ENCODE data around the gene ATG12. TPM values are rescaled to one million over a fixed set of nuclear protein-coding genes. Genes with fewer than 3 reads are reported as not detected.
"Not testable (repeated sequence)": the region's sequence is repeated elsewhere in the genome, so short reads cannot be mapped to it uniquely, and the experiment has no call there.

The ATG12 gene
- polyA plus RNA-seq (2013, experiment 1 of 2): 39.3 TPM
- 39.2 TPM for polyA plus RNA-seq (2013, experiment 2 of 2)

- no CpG with 5 or more reads among the region's 65 CpGs for WGBS (ENCODE audit: extremely low coverage, insufficient coverage, low lambda C conversion rate)
- peak within 1 kb of the TSS; percentile 80 for H3K27ac ChIP-seq (ENCODE audit: low read depth, low read length)
- H3K18ac ChIP-seq (ENCODE audit: low read length): peak within 1 kb of the TSS; percentile 89
- peak within 1 kb of the TSS; percentile 96 for H3K9ac ChIP-seq (ENCODE audit: low read length)
- H3K56ac ChIP-seq (ENCODE audit: low read length): peak within 1 kb of the TSS; percentile 98
- H3K79me2 ChIP-seq (ENCODE audit: control insufficient read depth, insufficient read depth, low read length): peaks cover 31% of the 10 kb centered on the region
- peak within 1 kb of the TSS; percentile 94 for H3K4me3 ChIP-seq (ENCODE audit: low read length)
- peak within 1 kb of the TSS; percentile 100 for H3K4me2 ChIP-seq (ENCODE audit: low read length)
- peaks cover 2% of the 10 kb centered on the region for H3K4me1 ChIP-seq (ENCODE audit: control insufficient read depth, low read depth, low read length)
- H3K4ac ChIP-seq (ENCODE audit: low read depth, low read length): no peak within 1 kb of the TSS
- H2BK15ac ChIP-seq (replicated peaks; ENCODE audit: low read depth): no peak within 1 kb of the TSS
- H3K23ac ChIP-seq (ENCODE audit: low read length): peak within 1 kb of the TSS; percentile 36
- no peaks in the 10 kb centered on the region for H3K27me3 ChIP-seq (ENCODE audit: insufficient read depth, low read length, poor library complexity)
- peak within 1 kb of the TSS; percentile 99 for H2BK5ac ChIP-seq (ENCODE audit: low read length)
- no peak within 1 kb of the TSS for H4K8ac ChIP-seq (ENCODE audit: low read depth, low read length)
- H3K79me1 ChIP-seq (ENCODE audit: low read length): peaks cover 7% of the 10 kb centered on the region
- peak; percentile 97 for DNase-seq
- H2AK5ac ChIP-seq (ENCODE audit: low read length): no peak within 1 kb of the TSS
- H2BK120ac ChIP-seq (ENCODE audit: low read depth, low read length): peak within 1 kb of the TSS; percentile 31
- no peak within 1 kb of the TSS for H4K5ac ChIP-seq (ENCODE audit: low read length)
- no peaks in the 10 kb centered on the region for H3K36me3 ChIP-seq (ENCODE audit: control insufficient read depth, insufficient read depth, low read length)
Measured at GRCh38 chr5:115841382-115842088, at the start of gene ATG12, which contains the start of gene AP3S1. ATG12 (minus strand) TSS chr5:115841565; CDS start chr5:115841552, 13 bp downstream. AP3S1 (plus strand) TSS chr5:115841935; CDS start chr5:115842038, 103 bp downstream.

DNA sequence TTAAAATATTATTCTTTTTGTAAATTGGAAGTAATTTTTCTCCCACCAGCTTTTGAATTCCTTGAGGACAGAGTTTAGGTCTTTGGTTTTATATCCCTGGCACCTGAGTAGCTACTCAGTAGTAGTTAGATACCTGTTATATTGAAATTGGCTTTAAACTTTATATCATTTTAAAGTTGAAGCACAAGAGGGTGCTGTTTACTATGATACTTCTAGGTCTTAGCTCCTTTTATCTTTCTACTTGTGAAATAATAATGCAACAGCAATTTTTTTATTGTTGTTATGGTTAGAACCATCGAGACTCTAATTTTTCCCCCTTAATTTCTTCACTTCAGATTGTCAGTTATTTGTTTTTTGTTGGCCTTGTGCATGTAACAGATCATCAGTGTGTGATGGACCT lies 46.7 kb upstream of the ATG12 start:
- Histone ChIP-seq H3K36me3 (ENCODE audit: control insufficient read depth, insufficient read depth, low read length) (no peaks in the 10 kb centered on the region), H3K27ac (ENCODE audit: low read depth, low read length) (no peak overlapping the region), H2AK5ac (ENCODE audit: low read length) (no peak overlapping the region), H3K4ac (ENCODE audit: low read depth, low read length) (no peak overlapping the region), H3K23ac (ENCODE audit: low read length) (no peak overlapping the region), H2BK15ac (replicated peaks; ENCODE audit: low read depth) (no peak overlapping the region), H4K8ac (ENCODE audit: low read depth, low read length) (no peak overlapping the region), H3K27me3 (ENCODE audit: insufficient read depth, low read length, poor library complexity) (no peaks in the 10 kb centered on the region), H3K79me1 (ENCODE audit: low read length) (no peaks in the 10 kb centered on the region), H3K79me2 (ENCODE audit: control insufficient read depth, insufficient read depth, low read length) (no peaks in the 10 kb centered on the region), H3K4me3 (ENCODE audit: low read length) (no peak overlapping the region), H3K4me2 (ENCODE audit: low read length) (no peak overlapping the region), H2BK120ac (ENCODE audit: low read depth, low read length) (no peak overlapping the region), H3K4me1 (ENCODE audit: control insufficient read depth, low read depth, low read length) (no peaks in the 10 kb centered on the region), H2BK5ac (ENCODE audit: low read length) (no peak overlapping the region), H3K18ac (ENCODE audit: low read length) (no peak overlapping the region), H4K5ac (ENCODE audit: low read length) (no peak overlapping the region), H3K9ac (ENCODE audit: low read length) (no peak overlapping the region), H3K56ac (ENCODE audit: low read length) (no peak overlapping the region)
- DNase-seq: no peak
- no CpG with 5 or more reads among the region's 1 CpG for WGBS (ENCODE audit: extremely low coverage, insufficient coverage, low lambda C conversion rate)

- H3K27ac ChIP-seq (ENCODE audit: low read depth, low read length); H3K27me3 ChIP-seq (ENCODE audit: insufficient read depth, low read length, poor library complexity); H3K4me1 ChIP-seq (ENCODE audit: control insufficient read depth, low read depth, low read length); H2AK5ac ChIP-seq (ENCODE audit: low read length); H3K9ac ChIP-seq (ENCODE audit: low read length); H2BK15ac ChIP-seq (replicated peaks; ENCODE audit: low read depth); DNase-seq; H3K79me2 ChIP-seq (ENCODE audit: control insufficient read depth, insufficient read depth, low read length); H3K18ac ChIP-seq (ENCODE audit: low read length); H3K79me1 ChIP-seq (ENCODE audit: low read length); H3K23ac ChIP-seq (ENCODE audit: low read length); H3K36me3 ChIP-seq (ENCODE audit: control insufficient read depth, insufficient read depth, low read length); H3K4me2 ChIP-seq (ENCODE audit: low read length); H3K4ac ChIP-seq (ENCODE audit: low read depth, low read length); H4K5ac ChIP-seq (ENCODE audit: low read length); H3K56ac ChIP-seq (ENCODE audit: low read length); H2BK120ac ChIP-seq (ENCODE audit: low read depth, low read length); H4K8ac ChIP-seq (ENCODE audit: low read depth, low read length); H3K4me3 ChIP-seq (ENCODE audit: low read length); H2BK5ac ChIP-seq (ENCODE audit: low read length): not testable (repeated sequence)
- WGBS (ENCODE audit: extremely low coverage, insufficient coverage, low lambda C conversion rate): no CpG with 5 or more reads among the region's 3 CpGs
Measured at GRCh38 chr5:115885208-115885607, 43.8 kb upstream of the ATG12 start.

DNA sequence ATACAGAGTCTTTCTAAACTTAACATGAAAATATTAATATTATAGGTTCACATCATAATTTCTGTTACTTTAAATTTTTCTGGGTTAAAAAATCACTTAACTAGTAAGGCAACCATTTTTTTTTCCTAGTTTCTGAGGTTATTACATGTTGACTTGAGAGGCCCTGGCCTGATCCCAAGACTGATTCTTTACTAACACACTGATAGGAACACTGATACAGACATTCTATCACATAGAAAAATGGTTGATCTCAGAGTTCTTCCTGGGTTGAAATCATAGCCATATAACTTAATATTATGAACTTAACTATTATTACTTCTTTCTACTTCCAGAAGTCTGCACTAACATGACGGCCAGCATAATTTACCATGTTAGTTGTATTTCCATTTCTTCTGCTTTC lies 43.3 kb upstream of the ATG12 start:
- H4K8ac ChIP-seq (ENCODE audit: low read depth, low read length): no peak overlapping the region
- no peak overlapping the region for H3K56ac ChIP-seq (ENCODE audit: low read length)
- WGBS (ENCODE audit: extremely low coverage, insufficient coverage, low lambda C conversion rate): no CpG with 5 or more reads among the region's 1 CpG
- H2AK5ac ChIP-seq (ENCODE audit: low read length): no peak overlapping the region
- no peak overlapping the region for H3K23ac ChIP-seq (ENCODE audit: low read length)
- H3K18ac ChIP-seq (ENCODE audit: low read length): no peak overlapping the region
- H2BK120ac ChIP-seq (ENCODE audit: low read depth, low read length): no peak overlapping the region
- no peaks in the 10 kb centered on the region for H3K36me3 ChIP-seq (ENCODE audit: control insufficient read depth, insufficient read depth, low read length)
- no peak overlapping the region for H2BK5ac ChIP-seq (ENCODE audit: low read length)
- H3K4me1 ChIP-seq (ENCODE audit: control insufficient read depth, low read depth, low read length): no peaks in the 10 kb centered on the region
- H3K4me2 ChIP-seq (ENCODE audit: low read length): no peak overlapping the region
- no peaks in the 10 kb centered on the region for H3K79me1 ChIP-seq (ENCODE audit: low read length)
- no peak overlapping the region for H3K27ac ChIP-seq (ENCODE audit: low read depth, low read length)
- H3K4ac ChIP-seq (ENCODE audit: low read depth, low read length): no peak overlapping the region
- H3K9ac ChIP-seq (ENCODE audit: low read length): no peak overlapping the region
- no peak overlapping the region for H4K5ac ChIP-seq (ENCODE audit: low read length)
- H3K79me2 ChIP-seq (ENCODE audit: control insufficient read depth, insufficient read depth, low read length): no peaks in the 10 kb centered on the region
- DNase-seq: no peak
- H2BK15ac ChIP-seq (replicated peaks; ENCODE audit: low read depth): no peak overlapping the region
- H3K4me3 ChIP-seq (ENCODE audit: low read length): no peak overlapping the region
- H3K27me3 ChIP-seq (ENCODE audit: insufficient read depth, low read length, poor library complexity): no peaks in the 10 kb centered on the region

GRCh38 chr5:115882434-115882833 lies 41.1 kb upstream of the ATG12 start:
- H2BK5ac ChIP-seq (ENCODE audit: low read length); H4K8ac ChIP-seq (ENCODE audit: low read depth, low read length); H3K4me1 ChIP-seq (ENCODE audit: control insufficient read depth, low read depth, low read length); H3K18ac ChIP-seq (ENCODE audit: low read length); H4K5ac ChIP-seq (ENCODE audit: low read length); H3K4me2 ChIP-seq (ENCODE audit: low read length); H3K27me3 ChIP-seq (ENCODE audit: insufficient read depth, low read length, poor library complexity); H3K79me1 ChIP-seq (ENCODE audit: low read length); DNase-seq; H3K36me3 ChIP-seq (ENCODE audit: control insufficient read depth, insufficient read depth, low read length); H2BK120ac ChIP-seq (ENCODE audit: low read depth, low read length); H3K79me2 ChIP-seq (ENCODE audit: control insufficient read depth, insufficient read depth, low read length); H3K4ac ChIP-seq (ENCODE audit: low read depth, low read length); H3K23ac ChIP-seq (ENCODE audit: low read length); H3K9ac ChIP-seq (ENCODE audit: low read length); H3K4me3 ChIP-seq (ENCODE audit: low read length); H2AK5ac ChIP-seq (ENCODE audit: low read length); H3K27ac ChIP-seq (ENCODE audit: low read depth, low read length); H3K56ac ChIP-seq (ENCODE audit: low read length); H2BK15ac ChIP-seq (replicated peaks; ENCODE audit: low read depth): not testable (repeated sequence)
- WGBS (ENCODE audit: extremely low coverage, insufficient coverage, low lambda C conversion rate): no CpG with 5 or more reads among the region's 8 CpGs

DNA sequence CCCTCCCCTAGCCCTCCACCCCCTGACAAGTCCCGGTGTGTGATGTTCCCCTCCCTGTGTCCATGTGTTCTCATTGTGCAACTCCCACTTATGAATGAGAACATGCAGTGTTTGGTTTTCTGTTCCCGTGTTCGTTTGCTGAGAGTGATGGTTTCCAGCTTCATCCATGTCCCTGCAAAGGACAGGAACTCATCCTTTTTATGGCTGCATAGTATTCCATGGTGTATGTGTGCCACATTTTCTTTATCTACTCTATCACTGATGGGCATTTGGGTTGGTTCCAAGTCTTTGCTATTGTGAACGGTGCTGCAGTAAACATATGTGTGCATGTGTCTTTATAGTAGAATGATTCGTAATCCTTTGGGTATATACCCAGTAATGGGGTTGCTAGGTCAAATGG lies 36.0 kb upstream of the ATG12 start:
- H3K4me1 ChIP-seq (ENCODE audit: control insufficient read depth, low read depth, low read length); H2BK5ac ChIP-seq (ENCODE audit: low read length); H3K27ac ChIP-seq (ENCODE audit: low read depth, low read length); H3K36me3 ChIP-seq (ENCODE audit: control insufficient read depth, insufficient read depth, low read length); H3K79me1 ChIP-seq (ENCODE audit: low read length); DNase-seq; H2BK120ac ChIP-seq (ENCODE audit: low read depth, low read length); H3K9ac ChIP-seq (ENCODE audit: low read length); H3K79me2 ChIP-seq (ENCODE audit: control insufficient read depth, insufficient read depth, low read length); H3K27me3 ChIP-seq (ENCODE audit: insufficient read depth, low read length, poor library complexity); H3K18ac ChIP-seq (ENCODE audit: low read length); H2BK15ac ChIP-seq (replicated peaks; ENCODE audit: low read depth); H2AK5ac ChIP-seq (ENCODE audit: low read length); H3K23ac ChIP-seq (ENCODE audit: low read length); H4K8ac ChIP-seq (ENCODE audit: low read depth, low read length); H3K4ac ChIP-seq (ENCODE audit: low read depth, low read length); H3K56ac ChIP-seq (ENCODE audit: low read length); H3K4me2 ChIP-seq (ENCODE audit: low read length); H4K5ac ChIP-seq (ENCODE audit: low read length); H3K4me3 ChIP-seq (ENCODE audit: low read length): not testable (repeated sequence)
- no CpG with 5 or more reads among the region's 5 CpGs for WGBS (ENCODE audit: extremely low coverage, insufficient coverage, low lambda C conversion rate)
